Stimulated activated CD4-positive, alpha-beta T cell treated with anti-CD3 and anti-CD28 coated beads, Interleukin-12 subunit alpha, Interleukin-12 subunit beta, amount 100 ng/mL, for 48 hours (primary cell): ENCODE measurements around the gene ESAM.

Source experiments
- DNase-seq, 3 donors: peaks; one replicate each; pipeline ENCODE4 v3.0.0-alpha.2; 2020; ENCODE audit warnings: low read depth in 2 of 3, low spot score in 1 of 3

ESAM gene, protein sequence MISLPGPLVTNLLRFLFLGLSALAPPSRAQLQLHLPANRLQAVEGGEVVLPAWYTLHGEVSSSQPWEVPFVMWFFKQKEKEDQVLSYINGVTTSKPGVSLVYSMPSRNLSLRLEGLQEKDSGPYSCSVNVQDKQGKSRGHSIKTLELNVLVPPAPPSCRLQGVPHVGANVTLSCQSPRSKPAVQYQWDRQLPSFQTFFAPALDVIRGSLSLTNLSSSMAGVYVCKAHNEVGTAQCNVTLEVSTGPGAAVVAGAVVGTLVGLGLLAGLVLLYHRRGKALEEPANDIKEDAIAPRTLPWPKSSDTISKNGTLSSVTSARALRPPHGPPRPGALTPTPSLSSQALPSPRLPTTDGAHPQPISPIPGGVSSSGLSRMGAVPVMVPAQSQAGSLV

DNA sequence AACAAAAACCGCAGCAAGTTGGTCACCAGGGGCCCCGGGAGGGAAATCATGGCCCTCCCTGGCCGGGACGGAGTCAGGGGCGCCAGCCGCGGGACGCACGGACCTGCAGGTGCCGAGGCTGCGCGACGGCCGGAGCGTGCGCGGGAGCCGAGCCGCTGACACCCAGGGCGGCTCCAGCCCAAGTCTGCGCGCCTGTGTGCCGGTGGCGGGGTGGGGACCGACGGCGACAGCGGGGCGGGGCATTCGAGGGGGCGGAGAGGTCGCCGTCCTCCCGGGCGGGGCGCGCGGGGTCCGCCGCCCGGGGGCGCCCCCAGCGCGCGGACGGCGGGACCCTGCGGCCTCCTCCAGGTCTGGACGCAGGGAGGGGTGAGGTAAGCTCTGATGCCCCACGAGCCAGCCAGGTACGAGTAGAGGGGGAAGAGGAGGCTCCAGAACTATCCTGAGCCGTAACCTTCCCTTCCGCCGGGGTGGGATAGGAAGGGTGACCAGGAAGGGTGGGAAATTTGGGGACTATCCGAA is at the start of gene ESAM:
Gene ESAM (minus strand): TSS at position 186 of the 519 bp plus-strand sequence. CDS start 136 bp downstream, at position 50.
- DNase-seq: peak in 2 of 3 donors; percentile 45 to 64

DNA sequence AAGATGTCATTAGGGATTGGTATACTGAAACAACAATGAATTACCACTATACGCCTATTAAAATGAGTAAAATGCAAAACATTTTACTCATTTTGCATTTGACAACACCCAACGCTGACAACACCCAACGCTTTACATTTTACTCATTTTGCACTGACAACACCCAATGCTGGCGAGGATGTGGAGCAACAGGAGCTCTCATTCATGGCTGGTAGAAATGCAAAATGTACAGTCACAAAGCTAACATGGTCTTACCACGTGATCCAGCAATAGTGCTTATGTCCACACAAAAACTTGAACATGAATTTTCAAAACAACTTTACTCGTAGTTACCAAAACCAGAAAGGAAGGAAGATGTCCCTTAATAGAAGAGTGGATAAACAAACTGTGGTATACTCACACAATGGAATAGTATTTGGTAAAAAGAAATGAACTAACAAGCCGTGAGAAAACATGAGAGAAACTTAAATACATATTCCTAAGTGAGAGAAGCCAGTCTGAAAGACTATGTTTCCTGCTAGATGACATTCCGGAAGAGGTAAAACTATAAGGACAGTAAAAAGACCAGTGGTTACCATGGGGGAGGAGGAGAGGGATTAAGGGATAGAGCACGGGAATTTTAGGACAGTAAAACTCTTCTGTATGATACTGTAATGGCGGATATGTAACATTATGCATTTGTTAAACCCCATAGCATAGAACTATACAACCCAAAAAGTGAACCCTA is 49.5 kb upstream of the ESAM start:
- DNase-seq: no peak

DNA sequence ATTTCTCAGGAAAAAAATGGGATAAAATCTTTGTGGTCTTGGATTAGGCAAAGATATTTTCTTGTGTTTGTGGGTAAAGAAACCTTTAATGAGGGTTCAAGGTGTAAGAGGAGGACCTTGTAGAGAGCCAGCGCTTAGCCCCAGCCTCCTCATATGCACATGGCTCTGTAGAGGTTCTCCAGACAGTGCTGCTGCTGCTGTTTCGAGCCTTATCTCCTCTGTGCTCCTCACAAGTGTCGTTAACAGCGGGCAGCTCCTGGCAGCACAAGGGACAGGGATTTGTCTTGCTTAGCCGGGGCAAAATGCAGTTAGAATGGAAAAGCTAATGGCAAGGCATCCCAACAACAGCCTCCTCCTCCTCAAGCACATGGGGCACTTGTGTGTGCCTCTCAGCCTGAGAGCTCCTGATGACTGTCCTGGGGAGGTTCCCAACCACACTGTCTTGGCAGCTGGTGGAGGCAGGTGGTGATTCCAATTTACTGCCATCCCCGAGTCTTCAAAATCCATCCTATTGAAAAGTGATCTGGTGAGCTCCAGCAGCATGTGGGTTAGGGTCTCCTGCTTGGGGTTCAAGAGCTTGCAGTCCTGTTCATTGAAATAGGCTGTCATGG is 45.7 kb upstream of the ESAM start:
- no peak for DNase-seq

DNA sequence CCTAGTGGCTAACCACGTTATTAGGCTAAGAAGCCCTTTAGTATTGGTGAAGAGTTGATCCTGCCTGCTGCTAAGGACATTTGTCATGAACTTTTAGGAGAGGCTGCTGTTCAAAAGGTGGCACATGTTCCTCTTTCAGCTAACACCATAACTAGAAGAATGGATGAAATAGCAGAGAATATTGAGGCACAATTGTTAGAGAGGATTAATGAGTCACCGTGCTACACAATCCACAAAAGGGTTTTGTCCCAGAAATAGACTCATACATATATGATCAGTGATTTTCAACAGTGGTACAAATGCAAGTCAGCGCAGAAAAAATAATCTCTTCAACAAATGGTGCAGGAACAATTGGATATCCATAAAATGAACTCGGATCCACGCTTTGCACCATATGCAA is 45.1 kb upstream of the ESAM start:
- DNase-seq: no peak

DNA sequence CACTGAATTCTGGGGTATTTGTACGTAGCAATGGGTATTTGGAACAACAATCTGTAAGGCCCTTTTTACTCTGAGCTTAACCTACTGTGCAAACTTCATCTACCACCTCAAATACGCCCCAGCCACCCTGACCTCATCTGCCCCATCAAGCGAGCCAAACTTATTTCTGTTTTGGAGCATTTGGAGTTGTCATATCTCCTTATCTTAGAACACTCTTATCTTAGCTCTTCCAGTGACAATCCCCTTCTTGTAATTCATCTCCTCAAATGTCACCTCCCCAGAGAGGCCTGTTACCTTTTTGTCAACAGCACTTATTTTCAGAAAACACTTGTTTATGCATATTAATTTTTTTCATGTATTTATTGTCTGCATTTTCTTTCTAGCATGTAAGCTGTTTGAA is 42.8 kb upstream of the ESAM start:
- DNase-seq: no peak

DNA sequence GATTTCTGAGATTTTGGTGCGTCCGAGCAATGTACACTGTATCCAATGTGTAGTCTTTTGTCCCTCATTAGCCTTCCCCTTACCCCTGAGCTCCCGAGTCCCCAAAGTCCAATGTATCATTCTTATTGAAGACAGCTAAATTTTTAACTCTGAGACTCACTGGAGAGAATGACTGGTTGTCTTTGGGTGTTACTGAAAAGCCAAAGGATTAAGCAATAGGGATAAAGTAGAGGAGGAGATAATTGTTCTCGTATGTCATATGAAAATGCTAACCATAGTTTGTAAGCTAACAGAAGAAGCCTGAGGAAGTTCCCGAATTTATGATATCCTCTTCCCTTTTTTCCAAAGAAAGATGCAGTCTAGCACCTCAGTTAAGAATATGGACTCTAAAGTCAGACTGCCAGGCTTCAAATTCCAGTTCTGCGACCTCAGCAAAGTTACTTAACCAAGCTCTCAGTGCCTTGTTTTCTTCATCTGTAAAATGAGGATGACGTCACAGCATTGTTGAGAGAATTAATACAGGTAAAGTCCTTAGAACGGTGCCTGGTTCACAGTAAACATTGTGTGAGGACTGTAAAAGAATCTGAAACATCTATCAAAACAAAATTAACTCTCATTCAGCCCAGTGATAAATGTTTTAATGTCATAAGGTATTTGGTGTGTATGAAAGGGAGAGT is 39.7 kb upstream of the ESAM start:
- DNase-seq: no peak

DNA sequence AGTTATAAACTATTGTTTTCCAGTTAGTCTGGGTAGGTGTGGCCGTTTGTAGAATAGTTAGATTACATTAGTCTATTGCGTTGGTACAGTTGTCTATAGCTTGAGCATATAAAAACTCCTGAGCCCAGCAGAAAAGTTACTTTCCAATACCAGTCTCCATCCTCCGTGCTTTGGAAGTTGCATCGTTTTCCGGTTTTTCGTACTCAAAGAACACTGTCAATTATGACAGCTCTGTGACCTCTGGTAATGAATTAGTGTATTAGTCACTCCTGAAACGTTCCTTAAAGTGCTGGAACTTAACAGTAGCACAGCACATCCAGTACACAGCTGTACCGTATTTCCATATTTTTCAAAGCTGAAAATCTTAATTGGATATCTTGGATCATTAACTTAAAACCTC is 38.9 kb upstream of the ESAM start:
- DNase-seq: peak in 1 of 3 donors; percentile 5

DNA sequence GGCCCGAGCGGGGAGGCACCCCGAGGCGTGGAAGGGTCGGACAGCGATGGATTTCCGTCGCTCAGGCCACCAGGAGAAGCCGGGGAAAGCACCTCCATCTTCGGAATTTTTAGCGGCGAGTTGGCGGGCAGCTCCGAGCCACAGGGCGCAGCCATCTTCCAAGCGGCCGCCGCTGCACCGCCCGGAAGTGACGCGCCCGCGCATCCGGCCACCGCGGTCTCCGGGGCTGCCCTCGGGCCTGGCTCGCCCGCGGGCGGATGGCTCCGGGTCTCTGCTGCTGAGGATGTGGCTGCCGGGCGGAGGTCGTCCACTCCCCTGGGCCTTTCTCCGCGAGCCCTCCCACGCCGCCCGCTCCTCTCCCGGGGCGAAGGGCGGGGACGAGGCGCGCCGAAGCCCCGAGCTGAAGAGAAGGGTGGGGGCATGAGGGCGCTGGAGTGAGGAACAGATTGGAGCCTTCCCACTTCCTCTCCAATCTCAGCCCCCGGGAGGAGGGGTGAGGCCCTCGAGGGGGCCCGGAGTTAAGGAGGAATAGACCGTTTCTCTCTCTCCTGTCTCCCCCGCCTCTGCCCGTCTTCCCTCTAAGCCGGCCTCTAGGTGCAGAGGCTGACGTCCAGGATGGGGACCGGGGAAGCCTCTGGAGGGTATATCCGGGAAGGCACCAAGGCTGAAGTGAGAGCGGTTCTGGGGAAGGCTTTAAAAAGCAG is 38.3 kb upstream of the ESAM start, which contains the start of gene MSANTD2:
Gene MSANTD2 (minus strand): TSS at position 181 of the 704 bp plus-strand sequence. CDS start 26 bp downstream, at position 155.
- DNase-seq: peak; percentile 49 to 75 (median 65)

DNA sequence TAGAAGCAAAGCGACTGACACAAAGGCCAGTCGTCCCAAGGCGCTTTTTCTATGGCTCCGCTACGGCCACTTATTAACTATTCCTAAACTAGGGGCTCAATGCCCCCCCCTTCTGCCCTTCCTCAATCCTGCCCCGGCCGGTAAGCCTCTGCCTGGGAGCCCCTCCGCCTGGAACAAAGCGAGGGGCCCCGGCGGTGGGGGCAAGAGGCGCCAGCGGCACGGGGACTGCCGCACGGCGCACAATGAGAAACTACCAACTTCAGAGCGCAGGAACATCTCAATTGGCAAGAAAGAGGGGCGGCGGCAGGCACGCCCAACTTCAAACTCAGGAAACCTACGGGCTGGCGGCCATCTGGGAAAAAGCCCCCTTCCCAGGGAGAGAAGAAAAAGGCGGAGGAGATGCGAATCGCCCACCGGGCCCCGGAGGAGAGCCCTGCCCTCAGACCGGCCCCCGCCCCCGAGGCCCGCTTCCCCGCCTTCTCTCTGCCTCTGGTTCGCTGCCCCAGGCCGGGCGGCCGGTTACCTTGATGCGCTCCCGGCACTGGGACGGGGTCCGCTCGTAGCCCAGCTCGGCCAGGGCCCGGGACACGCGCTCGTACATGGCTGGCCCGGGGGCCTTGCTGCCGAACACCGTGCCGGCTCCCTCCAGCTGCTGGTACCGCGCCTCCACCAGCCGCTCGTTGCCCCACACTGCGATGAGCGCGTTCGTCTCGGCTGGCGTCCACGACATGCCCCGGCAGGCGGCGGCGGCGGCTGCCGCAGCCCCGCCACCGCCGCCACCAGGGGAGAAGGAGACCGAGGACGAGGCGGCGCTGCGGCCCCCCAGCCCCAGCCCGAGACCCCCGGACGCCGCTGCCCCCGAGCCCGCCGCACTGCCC is 37.5 kb upstream of the ESAM start:
- DNase-seq: peak; percentile 5 to 24 (median 10)

DNA sequence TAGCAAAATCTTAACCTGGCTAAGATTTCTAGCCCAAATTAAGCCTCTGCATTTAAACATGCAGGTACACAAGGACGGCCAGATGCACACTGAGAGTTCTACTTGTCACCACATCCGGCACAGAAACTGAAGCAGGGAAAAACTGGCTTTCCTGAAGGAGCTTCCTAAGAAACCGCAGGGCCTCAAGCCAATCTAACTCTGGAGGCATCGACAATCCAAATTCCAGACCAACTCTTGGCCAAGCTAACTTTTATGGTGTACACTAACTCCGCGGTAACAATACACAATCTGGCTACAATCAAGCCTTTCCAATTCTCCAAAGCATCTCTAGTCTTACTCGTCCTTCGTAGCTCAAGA is 36.9 kb upstream of the ESAM start:
- no peak for DNase-seq

DNA sequence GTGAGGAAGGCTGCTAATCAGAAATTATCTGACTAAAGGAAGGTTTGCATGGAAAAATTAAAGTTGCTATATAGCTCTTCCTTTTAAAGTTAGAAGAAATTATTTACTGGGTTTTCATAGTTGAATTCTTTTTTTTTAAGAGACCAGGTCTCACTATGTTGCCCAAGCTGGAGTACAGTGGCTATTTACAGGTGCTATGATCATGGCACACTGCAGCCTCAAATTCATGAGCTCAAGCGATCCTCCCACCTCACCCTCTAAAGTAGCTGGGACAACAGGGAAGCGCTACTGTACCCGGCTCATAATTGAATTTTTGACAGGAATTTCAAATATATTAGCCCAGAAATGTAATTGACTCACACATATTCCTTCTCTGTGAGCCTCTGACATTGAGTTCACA is 34.2 kb upstream of the ESAM start:
- DNase-seq: no peak

DNA sequence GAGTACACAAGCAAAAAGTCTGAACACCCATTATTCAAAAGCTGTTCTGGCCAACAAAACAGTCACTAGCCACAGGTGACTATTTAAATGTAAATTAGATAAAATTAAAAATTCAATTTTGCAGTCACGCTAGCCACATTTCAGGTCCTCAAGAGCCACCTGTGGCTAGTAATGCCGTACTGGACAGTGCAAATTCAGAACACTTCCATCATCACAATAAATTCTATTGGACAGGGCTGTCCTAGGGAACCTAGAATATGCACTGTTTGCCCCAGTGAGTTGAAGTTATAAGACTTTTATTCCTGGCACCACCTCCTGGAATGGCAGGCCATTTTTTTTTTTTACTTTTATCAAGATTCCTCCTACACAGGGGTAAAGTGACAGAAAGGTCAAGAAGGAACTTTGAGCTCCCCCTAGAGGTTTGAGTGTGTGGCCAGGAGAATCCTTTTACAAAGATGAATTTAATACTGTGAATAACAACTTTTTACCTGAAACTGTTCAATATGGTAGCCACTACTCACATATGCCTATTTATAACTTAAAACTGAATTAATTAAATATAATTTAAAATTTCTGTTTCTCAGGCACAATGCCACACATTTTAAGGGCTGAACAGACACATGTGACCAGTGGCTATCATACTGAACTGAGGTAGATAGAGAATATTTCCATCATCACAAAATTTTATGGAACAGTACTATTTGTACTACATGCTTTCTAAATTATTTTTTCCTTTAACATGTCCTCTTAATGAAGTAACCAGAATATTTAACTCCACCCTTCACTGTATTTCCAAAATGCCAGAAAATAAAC is 31.6 kb upstream of the ESAM start:
- peak in 1 of 3 donors; percentile 8 for DNase-seq

DNA sequence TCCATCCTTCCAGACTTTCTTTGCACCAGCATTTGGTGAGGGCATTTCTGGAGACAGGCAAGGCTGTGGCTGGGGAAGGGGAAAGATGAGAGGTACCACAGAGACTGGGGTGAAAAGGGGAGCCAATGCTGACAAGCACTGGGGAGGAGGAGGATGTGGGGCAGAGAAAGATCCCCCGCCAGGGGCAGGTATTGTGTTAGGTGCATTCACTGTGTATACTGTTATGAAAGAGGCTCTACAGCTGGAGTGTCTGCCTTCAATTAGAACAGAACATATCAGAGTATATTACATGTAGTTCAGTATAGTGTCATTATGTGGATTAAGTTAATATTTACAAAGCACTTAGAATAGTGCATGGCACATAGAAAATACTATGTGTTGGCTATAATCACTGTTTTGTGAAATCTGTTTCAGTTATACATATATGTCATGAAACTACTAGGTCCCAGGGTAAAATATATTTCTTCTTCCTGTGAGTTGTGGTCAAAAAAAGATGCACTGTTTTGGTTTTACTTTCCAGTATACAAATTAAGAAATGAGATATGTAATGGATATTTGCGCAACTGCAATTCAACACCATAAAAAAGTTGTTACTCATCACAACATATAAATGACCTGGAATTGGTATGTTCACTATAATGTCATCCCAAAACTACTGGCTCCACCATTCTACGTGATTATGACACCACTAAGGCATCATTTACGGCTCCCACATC is 29.7 kb upstream of the ESAM start:
- DNase-seq: no peak

DNA sequence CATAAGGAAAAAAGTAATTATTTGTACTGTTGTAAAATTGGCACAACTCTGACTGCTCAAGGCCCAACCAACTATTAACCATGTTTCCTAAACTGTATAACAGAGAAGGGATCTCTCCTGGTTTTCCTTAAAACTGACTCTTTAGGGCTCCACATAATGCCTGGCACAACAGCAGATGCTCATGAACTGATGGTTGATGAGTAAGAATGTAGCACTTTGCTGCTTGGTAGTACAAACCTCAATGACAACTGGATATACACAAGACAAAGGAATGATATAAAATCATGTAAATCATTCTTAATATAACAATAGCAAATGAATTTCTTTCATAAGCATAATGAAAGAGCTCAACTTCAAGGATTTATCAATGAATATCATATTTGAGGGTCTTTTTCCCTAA is 26.4 kb upstream of the ESAM start:
- no peak for DNase-seq

DNA sequence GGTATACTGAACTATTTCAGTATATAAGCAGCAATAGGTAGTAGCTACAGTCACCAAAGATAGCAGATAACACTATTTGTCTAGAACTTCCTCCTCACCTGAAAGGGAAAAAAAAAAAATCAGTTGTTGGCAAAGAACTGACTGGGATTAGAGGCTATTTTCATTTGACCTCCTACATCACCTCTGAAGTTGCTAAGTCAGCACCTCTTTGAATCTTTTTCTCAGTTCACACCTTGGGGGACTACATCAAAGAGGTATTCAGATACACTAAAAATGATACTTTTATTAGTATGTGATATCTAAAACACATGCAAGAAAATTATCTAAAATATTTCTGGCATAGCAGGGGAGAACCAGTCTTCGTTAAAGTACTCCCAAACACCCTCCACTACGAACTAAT is 22.0 kb upstream of the ESAM start:
- no peak for DNase-seq

DNA sequence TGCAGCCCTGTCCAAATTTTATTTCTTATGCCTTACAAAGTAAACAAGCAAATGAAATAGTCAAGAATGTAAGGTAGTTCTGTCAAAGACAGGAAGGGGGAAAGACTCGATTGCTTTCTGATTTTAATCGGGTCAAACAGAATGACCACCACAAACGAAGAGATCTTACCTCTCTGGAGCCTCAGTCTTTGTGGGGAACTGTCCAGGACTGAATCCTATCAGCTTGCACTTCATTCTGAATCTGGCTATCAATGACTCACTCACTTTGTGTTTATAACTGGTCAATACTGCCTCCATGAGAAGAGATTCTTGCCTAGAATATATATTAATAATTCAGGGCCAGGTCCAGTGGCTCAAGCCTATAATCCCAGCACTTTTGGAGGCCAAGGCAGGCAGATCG is 20.9 kb upstream of the ESAM start:
- DNase-seq: no peak

DNA sequence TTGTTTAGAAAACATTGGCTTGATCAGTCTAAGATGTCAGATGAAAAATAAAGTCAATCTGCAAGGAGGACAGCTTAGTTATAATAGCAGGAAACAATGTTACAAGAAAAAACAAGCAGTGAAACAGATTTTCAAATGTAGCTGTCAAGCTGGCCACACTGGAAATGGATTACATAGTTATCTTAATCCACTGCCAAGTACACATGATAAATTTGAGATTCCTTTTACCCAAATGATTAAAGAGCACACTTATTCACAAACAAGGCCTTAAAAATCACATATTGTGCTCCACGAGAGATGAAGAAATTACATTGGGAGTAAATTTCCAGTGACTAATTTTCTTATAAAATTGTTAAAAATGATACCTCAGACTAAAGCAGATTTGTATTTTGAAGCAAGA is 17.5 kb upstream of the ESAM start:
- DNase-seq: no peak

DNA sequence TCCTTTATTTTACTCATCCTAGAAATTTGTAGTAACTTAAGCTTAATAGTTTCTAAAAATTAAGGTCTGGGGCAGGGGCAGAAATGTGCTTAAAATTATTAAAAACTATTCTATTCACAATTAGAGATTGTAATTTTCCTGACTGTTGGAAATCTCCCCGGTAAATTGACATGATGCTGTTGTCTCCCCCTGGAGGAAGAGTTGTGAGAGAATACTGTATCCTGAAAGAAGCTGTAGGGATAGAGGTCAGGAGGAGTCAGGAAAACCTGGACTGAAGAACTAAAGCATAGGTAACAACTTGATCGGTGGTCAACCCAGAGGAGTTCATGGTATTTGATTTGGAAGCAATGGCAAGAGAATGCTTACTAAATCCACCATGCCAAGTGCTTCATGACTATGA is 16.2 kb upstream of the ESAM start:
- no peak for DNase-seq
